Left ventricle myocardium superior (tissue), 1 donor: Measurements from ENCODE around the gene FAM149A. TPM values are rescaled to one million over a fixed set of nuclear protein-coding genes. Genes with fewer than 3 reads are reported as not detected.

Experiments used
- ATAC-seq: fragments of 200-7000 bp; cut with Tn5 transposase; one replicate; pipeline ENCODE4 v1.9.1; 2020; ENCODE audit warnings: mild to moderate bottlenecking, moderate library complexity
- DNase-seq: peaks from one replicate; pipeline ENCODE4 v3.0.0-alpha.2; 2020
- intact Hi-C: fragments of 100-400 bp; cut with micrococcal nuclease; formaldehyde crosslinking; loops from one replicate; pipeline ENCODE4 v1.11.0; 2022
- total RNA-seq: library from RNA; stranded (reverse); fragmentation: NEBNext Ultra II Directional; extraction: Animal tissue kit (Norgen Biotek cat#: 25700); gene quantifications from one replicate; pipeline ENCODE4 v1.2.1, GENCODE V29; 2021
- donor health status: DM: no; HTN: yes; CAD: no; lungs with severe emphysema.

Gene FAM149A
- total RNA-seq, 1 donor from 2014 or later, result 12.8 TPM

- DNase-seq, result no peak
- intact Hi-C loops, result no loop called here
- no peak for ATAC-seq
These were observed 1.6 kb upstream of the FAM149A start for GRCh38 chr4:186102931-186103330.

GRCh38 chr4:186104890-186105646, 564 bp downstream of the FAM149A start:
- peak; percentile 40 for DNase-seq
- peak; percentile 76 for ATAC-seq
- intact Hi-C loops, result no loop called here

GRCh38 chr4:186105647-186106321, 1.3 kb downstream of the FAM149A start:
- peak; percentile 30 for ATAC-seq
- DNase-seq, result no peak
- intact Hi-C loops, result no loop called here

GRCh38 chr4:186107947-186108346, 3.4 kb downstream of the FAM149A start:
- ATAC-seq, result no peak
- no peak for DNase-seq
- intact Hi-C loops, result no loop called here

DNA sequence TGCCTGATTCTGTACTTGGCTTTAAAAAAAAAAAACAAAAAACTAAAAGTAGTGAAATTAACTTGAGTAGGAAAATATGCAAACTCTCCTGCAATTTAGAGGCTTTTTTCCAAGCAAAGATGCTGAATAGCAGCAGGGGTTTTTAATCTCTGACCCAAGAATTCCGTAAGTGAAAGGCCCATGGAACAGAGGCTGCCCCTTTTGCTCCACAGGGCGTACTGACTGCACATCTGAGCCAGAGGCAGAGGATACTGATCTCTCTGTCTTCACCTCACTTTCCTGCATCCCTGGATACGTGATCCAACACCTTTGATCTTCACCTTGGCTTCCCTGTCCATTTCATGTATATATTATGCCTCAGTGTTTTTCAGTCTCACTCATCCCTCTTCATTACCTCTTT, 3.9 kb downstream of the FAM149A start:
- intact Hi-C loops, result no loop called here
- DNase-seq (no peak), ATAC-seq (no peak)

DNA sequence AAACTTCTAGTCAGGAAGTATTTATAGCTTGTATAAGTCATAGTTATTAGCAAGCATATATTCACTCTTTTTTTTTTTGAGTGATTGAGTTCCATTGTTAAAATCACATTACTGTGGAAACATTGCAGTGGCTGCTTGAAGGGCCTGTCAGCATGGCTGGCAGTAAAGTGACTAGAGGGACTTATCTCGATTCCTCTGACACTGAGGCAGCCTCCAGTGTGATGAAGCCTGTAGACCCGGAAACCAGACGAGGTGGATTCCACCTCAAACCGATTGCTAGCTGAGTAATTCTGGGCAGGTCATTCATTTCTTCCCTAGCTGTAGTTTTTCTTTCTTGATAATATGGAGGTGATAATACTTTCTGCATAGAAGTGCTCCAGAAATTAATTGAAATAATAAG, 4.7 kb downstream of the FAM149A start:
- DNase-seq (no peak), ATAC-seq (no peak)
- intact Hi-C loops, result no loop called here

- intact Hi-C loops, result no loop called here
- ATAC-seq (no peak), DNase-seq (no peak)
These were observed 12.2 kb downstream of the FAM149A start for GRCh38 chr4:186116697-186117096.

DNA sequence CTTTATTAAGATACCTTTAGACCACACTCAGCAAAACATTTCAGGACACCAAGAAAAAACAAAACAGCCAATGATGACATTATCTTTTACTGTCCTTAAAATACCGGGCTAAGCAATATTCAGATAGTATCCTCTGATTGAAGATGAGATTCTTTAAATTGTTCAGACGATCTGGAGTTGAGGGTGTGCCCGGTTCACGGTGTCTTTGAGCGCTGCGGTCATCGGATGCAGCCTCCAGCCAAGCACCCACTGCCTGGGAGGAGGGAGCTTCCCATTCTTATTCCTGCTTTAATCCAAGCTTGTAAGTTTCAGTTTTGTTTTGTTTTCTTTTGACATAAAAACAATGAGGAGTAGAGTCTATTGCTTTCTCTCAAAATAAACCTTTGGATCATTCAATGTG, 14.1 kb downstream of the FAM149A start:
- intact Hi-C loops, result no loop called here
- ATAC-seq, result no peak
- DNase-seq, result no peak

- ATAC-seq (no peak), DNase-seq (no peak)
- intact Hi-C loops, result no loop called here
These were observed 16.6 kb downstream of the FAM149A start for GRCh38 chr4:186121057-186121456.

DNA sequence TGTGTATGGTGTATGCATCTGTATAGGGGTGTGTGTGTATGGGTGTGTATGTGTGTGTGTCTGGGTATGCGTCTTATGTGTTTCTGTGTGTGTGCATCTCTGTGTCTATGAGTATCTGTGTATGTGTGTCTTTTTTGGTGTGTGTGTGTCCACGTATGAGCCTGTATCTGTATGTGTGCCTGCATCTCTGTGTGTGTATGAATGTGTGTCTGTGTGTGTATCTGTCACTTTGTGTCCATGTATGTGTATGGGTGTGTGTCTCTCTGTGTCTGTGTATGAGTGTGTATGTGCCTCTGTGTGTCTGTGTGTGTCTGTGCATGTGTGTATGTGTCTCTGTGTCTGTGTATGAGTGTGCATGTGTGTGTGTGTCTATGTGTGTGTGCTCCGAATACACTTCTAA, 24.3 kb downstream of the FAM149A start:
- intact Hi-C loops, result no loop called here
- DNase-seq, result no peak
- no peak for ATAC-seq

DNA sequence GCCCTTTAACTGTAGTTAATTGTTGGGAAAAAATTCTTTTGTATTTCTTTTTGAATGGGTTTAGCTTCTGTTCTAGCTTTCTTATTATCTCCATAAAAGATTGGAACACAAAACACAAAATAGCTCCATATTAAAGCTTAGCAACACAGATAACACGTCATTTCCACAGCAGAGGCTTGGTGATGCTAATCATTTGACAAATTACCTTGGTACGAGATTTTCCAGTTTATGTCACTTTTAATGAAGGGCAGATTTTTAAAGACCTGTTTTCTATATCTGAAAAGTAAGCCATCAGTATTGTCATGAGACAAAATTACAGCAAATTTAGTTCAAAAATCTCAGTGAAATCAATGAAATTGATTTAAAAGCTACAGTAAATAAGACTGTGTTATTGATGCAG, 27.4 kb downstream of the FAM149A start:
- DNase-seq (no peak), ATAC-seq (no peak)
- intact Hi-C loops, result no loop called here

- peak; percentile 62 for ATAC-seq
- intact Hi-C loops, result no loop called here
- no peak for DNase-seq
These were observed 28.2 kb downstream of the FAM149A start for GRCh38 chr4:186132577-186133242.

DNA sequence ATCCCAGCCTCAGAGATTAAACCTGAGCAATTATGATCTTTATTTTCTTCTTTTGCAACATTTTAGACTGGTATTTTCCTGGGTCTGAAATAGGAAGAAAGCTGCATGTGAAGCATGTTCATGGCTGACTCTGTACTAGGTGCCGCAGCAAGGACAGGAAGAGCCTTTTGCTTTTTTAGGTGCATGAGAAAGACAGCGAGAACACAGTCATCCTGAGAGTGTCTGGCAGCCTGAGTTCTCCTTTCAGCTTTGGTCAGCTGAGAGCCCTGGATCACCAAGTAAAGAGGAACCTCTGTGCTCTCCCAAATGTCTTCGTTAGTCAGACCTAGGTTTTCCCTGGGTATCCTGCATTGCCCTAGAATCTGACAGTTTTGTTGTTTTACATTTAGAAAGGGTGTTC, 29.8 kb downstream of the FAM149A start:
- peak; percentile 23 for ATAC-seq
- intact Hi-C loops, result no loop called here
- DNase-seq, result no peak

- no peak for DNase-seq
- no peak for ATAC-seq
- intact Hi-C loops, result no loop called here
These were observed 30.4 kb downstream of the FAM149A start for GRCh38 chr4:186134861-186135260.

GRCh38 chr4:186137196-186137794, 32.8 kb downstream of the FAM149A start:
- no peak for DNase-seq
- intact Hi-C loops, result no loop called here
- ATAC-seq, result peak; percentile 33

GRCh38 chr4:186144198-186144945, 39.9 kb downstream of the FAM149A start:
- intact Hi-C loops, result no loop called here
- ATAC-seq, result peak; percentile 88
- DNase-seq, result peak; percentile 77

DNA sequence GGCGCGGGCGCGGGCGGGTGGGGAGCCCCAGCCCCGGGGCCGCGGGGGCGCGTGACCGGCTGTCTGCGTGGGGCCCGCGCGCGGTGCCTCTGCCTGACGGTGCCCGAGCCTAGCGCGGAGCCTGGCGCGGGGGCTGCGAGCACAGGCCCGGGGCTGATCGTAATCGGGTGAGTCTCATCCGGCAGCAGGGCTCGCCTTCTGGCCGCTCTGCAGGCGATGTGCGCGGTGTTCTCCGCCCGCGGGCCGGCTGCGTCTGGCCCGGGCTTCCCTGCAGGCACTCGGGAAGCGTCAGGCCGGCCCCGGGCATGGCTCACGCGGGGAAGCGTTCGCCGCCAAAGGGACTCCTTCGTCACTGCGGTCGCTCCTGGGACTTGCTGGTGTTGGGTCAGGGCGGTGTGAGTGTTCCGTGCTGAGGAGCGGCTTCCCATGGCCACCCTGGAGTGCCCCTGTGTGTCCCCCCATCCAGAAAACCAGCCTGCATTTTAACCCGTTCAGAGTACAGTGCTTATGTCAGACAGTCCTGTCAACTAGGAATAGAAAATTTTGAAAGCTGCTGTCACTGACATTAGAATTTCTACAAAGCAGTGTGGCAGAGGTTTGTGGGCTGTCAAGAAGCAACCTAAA, 40.6 kb downstream of the FAM149A start:
- DNase-seq (peak; percentile 76), ATAC-seq (peak; percentile 75)
- intact Hi-C loops, result no loop called here

GRCh38 chr4:186146458-186146857, 42.0 kb downstream of the FAM149A start:
- intact Hi-C loops, result no loop called here
- ATAC-seq (no peak), DNase-seq (no peak)
